Smooth muscle cell (in vitro differentiated cells): ENCODE data around the gene PMAIP1. TPM values are rescaled to one million over a fixed set of nuclear protein-coding genes. Genes with fewer than 3 reads are reported as not detected.
"Not testable (repeated sequence)": the region's sequence is repeated elsewhere in the genome, so short reads cannot be mapped to it uniquely, and the experiment has no call there.

ENCODE experiments used
- DNase-seq: peaks from one replicate; lab custom pipeline; 2025; ENCODE audit not compliant: unreplicated experiment; lab: John Stamatoyannopoulos, UW
- H2AFZ ChIP-seq: fragments of 200-600 bp; sonication (generic); 2 replicates; pipeline ENCODE4 v1.6.0; 2016; ENCODE audit warnings: antibody characterized with exemption, low read depth, mild to moderate bottlenecking
- H3F3A ChIP-seq: fragments of 200-600 bp; sonication (generic); 2 replicates; pipeline ENCODE4 v1.6.0; 2017; ENCODE audit warnings: antibody characterized with exemption, low read depth
- H3K27ac ChIP-seq: fragments of 200-600 bp; sonication (generic); 2 replicates; pipeline ENCODE4 v1.5.1; 2016; ENCODE audit warnings: low read depth, mild to moderate bottlenecking
- H3K27me3 ChIP-seq: fragments of 200-600 bp; sonication (generic); 2 replicates; pipeline ENCODE4 v1.6.1; 2016; ENCODE audit warnings: low read depth, mild to moderate bottlenecking
- H3K36me3 ChIP-seq: fragments of 200-600 bp; sonication (generic); 2 replicates; pipeline ENCODE4 v1.5.1; 2016; ENCODE audit warnings: low read depth
- H3K4me1 ChIP-seq: fragments of 200-600 bp; sonication (generic); 2 replicates; pipeline ENCODE4 v1.5.1; 2016; ENCODE audit warnings: low read depth
- H3K4me2 ChIP-seq: fragments of 200-600 bp; sonication (generic); 2 replicates; pipeline ENCODE4 v1.6.0; 2016; ENCODE audit warnings: mild to moderate bottlenecking
- H3K4me3 ChIP-seq: fragments of 200-600 bp; sonication (generic); 2 replicates; pipeline ENCODE4 v1.5.1; 2016; ENCODE audit warnings: mild to moderate bottlenecking
- H3K79me2 ChIP-seq: fragments of 200-600 bp; sonication (generic); 2 replicates; pipeline ENCODE4 v1.6.0; 2016; ENCODE audit warnings: low read depth, mild to moderate bottlenecking
- H3K9ac ChIP-seq: fragments of 200-600 bp; sonication (generic); 2 replicates; pipeline ENCODE4 v1.6.0; 2016; ENCODE audit warnings: low read depth
- H3K9me3 ChIP-seq: fragments of 200-600 bp; sonication (generic); replicated peaks from 2 replicates; pipeline ENCODE4 v1.5.1; 2016; ENCODE audit warnings: low read depth
- H4K20me1 ChIP-seq: fragments of 200-600 bp; sonication (generic); 2 replicates; pipeline ENCODE4 v1.6.0; 2016; ENCODE audit warnings: low read depth
- CTCF ChIP-seq: fragments of 200-600 bp; sonication (generic); IDR thresholded peaks from 2 replicates; pipeline ENCODE4 v1.5.1; 2017; ENCODE audit warnings: borderline replicate concordance, mild to moderate bottlenecking, antibody characterized with exemption; ENCODE audit not compliant: insufficient read depth, poor library complexity, severe bottlenecking
- WGBS: methylation state at CpG from one replicate; pipeline ENCODE4 v1.1.7; 2016; ENCODE audit warnings: low lambda C conversion rate; 5-methylcytosine and 5-hydroxymethylcytosine counted together
- polyA plus RNA-seq: library from polyadenylated mRNA; unstranded; fragments of >200 nt; fragmentation: Nextera tagmentation; extraction: Ambion mirVana; gene quantifications from 2 replicates; pipeline ENCODE4 v1.2.1, GENCODE V29; 2016
- total RNA-seq: library from RNA; depleted of rRNA; stranded (reverse); fragments of >200 nt; gene quantifications from 2 replicates; pipeline ENCODE4 v1.2.3, GENCODE V29; 2014

The PMAIP1 gene
- total and polyA plus RNA-seq, 2 experiments from 2014 or later = 18.0 to 37.5 TPM

- Histone ChIP-seq H3K27me3 (peaks cover 33% of the 10 kb centered on the region), H3K4me2 (no peak overlapping the region), H3K4me1 (no peaks in the 10 kb centered on the region), H4K20me1 (no peaks in the 10 kb centered on the region), H3K36me3 (no peaks in the 10 kb centered on the region), H3K79me2 (no peaks in the 10 kb centered on the region), H2AFZ (no peak overlapping the region), H3K9ac (no peak overlapping the region), H3K4me3 (no peak overlapping the region), H3K9me3 (no peaks in the 10 kb centered on the region), H3K27ac (no peak overlapping the region), H3F3A (no peaks in the 10 kb centered on the region)
- DNase-seq = no peak
- no peak for TF ChIP-seq CTCF
- 89% methylated on average over 3 of the region's 3 CpGs for WGBS
Measured at GRCh38 chr18:59853380-59853779, 46.4 kb upstream of the PMAIP1 start.

- not testable (repeated sequence) for H3K9me3 ChIP-seq, DNase-seq, H2AFZ ChIP-seq, H3K27ac ChIP-seq, H3K36me3 ChIP-seq, H3K9ac ChIP-seq, H3K4me1 ChIP-seq, H4K20me1 ChIP-seq, H3K4me3 ChIP-seq, H3K4me2 ChIP-seq, H3F3A ChIP-seq, H3K79me2 ChIP-seq
- WGBS = 91% methylated on average over 4 of the region's 4 CpGs
- H3K27me3 ChIP-seq = peaks cover 33% of the 10 kb centered on the region
Measured at GRCh38 chr18:59853988-59854387, 45.8 kb upstream of the PMAIP1 start.

- Histone ChIP-seq H3K79me2 (no peaks in the 10 kb centered on the region), H3F3A (peaks cover 4% of the 10 kb centered on the region), H3K36me3 (no peaks in the 10 kb centered on the region), H3K4me2 (no peak overlapping the region), H3K4me1 (no peaks in the 10 kb centered on the region), H3K27ac (no peak overlapping the region), H2AFZ (no peak overlapping the region), H4K20me1 (no peaks in the 10 kb centered on the region), H3K9ac (no peak overlapping the region), H3K9me3 (no peaks in the 10 kb centered on the region), H3K27me3 (peaks cover 17% of the 10 kb centered on the region), H3K4me3 (no peak overlapping the region)
- no peak for TF ChIP-seq CTCF
- DNase-seq = no peak
- 36% methylated on average over 4 of the region's 4 CpGs for WGBS
Measured at GRCh38 chr18:59861009-59861408, 38.8 kb upstream of the PMAIP1 start.

- Histone ChIP-seq H3K27ac (no peak overlapping the region), H4K20me1 (no peaks in the 10 kb centered on the region), H3K27me3 (peaks cover 17% of the 10 kb centered on the region), H2AFZ (no peak overlapping the region), H3K79me2 (no peaks in the 10 kb centered on the region), H3K4me3 (no peak overlapping the region), H3F3A (peaks cover 4% of the 10 kb centered on the region), H3K4me1 (no peaks in the 10 kb centered on the region), H3K4me2 (no peak overlapping the region), H3K9ac (no peak overlapping the region), H3K36me3 (no peaks in the 10 kb centered on the region), H3K9me3 (no peaks in the 10 kb centered on the region)
- 62% methylated on average over 7 of the region's 7 CpGs for whole genome bisulfite sequencing
- no peak for DNase-seq
- no peak for TF ChIP-seq CTCF
Measured at GRCh38 chr18:59861963-59862819, 37.6 kb upstream of the PMAIP1 start.
